ENCODE results near the gene ZSWIM1.

DNA sequence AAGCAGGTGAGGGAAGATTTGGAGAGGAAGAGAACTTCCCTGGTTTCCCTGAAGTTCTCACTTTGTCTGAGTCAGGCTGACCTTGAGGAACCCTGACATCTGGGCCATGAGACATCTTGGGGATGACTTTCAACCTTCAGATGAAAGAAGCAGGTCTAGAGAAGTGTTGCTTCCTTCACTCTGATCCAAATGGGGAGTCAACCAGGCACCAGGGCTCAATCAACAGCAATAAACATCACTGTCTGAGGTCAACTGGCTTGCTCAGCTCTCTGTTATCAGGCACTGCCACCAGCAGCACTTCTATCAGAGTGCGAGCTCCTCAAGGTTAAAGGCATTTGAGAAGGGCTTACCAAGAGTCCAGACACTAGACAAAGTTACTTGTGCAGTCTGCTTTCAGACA, 30.1 kb upstream of the ZSWIM1 start:
- TF ChIP-seq EZH2 (IDR thresholded peaks at IDR 0.05; ENCODE audit: low read length) (no peak), CTCF (optimal IDR thresholded peaks at IDR 0.05 in 1 of 3, IDR thresholded peaks at IDR 0.05 in 1 of 3, conservative IDR thresholded peaks at IDR 0.05 in 1 of 3; ENCODE audit: extremely low read depth in 1 of 3, insufficient read depth in 2 of 3, low read length in 3 of 3) (no peak)
